GM12892 (cell line): Measurements from ENCODE around the gene IL22RA1.

ENCODE experiments used
- POLR2A ChIP-seq: IDR thresholded peaks from 2 replicates; pipeline ENCODE4 v1.6.1; 2011; ENCODE audit warnings: low read depth, low read length, control low read depth
- POLR2AphosphoS5 ChIP-seq: IDR thresholded peaks from 2 replicates; pipeline ENCODE4 v1.6.1; 2011; ENCODE audit warnings: low read depth, low read length, control low read depth
- TAF1 ChIP-seq: IDR thresholded peaks from 2 replicates; pipeline ENCODE4 v1.6.1; 2011; ENCODE audit warnings: low read depth, mild to moderate bottlenecking, control low read depth, low read length, borderline replicate concordance

- TF ChIP-seq TAF1 (no peak), POLR2A (no peak), POLR2AphosphoS5 (no peak)
Observed at GRCh38 chr1:24090736-24091135, 52.2 kb downstream of the IL22RA1 start.
